Liver (tissue), 9 donors: ENCODE results near the gene CDH4. TPM values are rescaled to one million over a fixed set of nuclear protein-coding genes. Genes with fewer than 3 reads are reported as not detected.

ENCODE experiments used
- DNase-seq: peaks from one replicate; pipeline ENCODE4 v3.0.0-alpha.2; 2017; ENCODE audit warnings: low spot score
- H3K27ac ChIP-seq, 2 donors: one replicate each; pipeline ENCODE4 v1.7.0; 2013; ENCODE audit warnings: inconsistent platforms in 2 of 2, low read length in 2 of 2, control low read depth in 1 of 2, low read depth in 1 of 2, mild to moderate bottlenecking in 1 of 2
- H3K27me3 ChIP-seq, 4 donors: one replicate each; pipeline versions ENCODE4 v1.6.1 to v1.7.0; 2013; ENCODE audit warnings: low read length in 3 of 4, inconsistent platforms in 1 of 4, mild to moderate bottlenecking in 1 of 4, moderate library complexity in 1 of 4; ENCODE audit not compliant: control insufficient read depth in 4 of 4, insufficient read depth in 4 of 4
- H3K36me3 ChIP-seq, 4 donors: one replicate each; pipeline versions ENCODE4 v1.6.1 to v1.7.0; 2013; ENCODE audit warnings: low read length in 3 of 4, mild to moderate bottlenecking in 3 of 4, low read depth in 1 of 4, moderate library complexity in 1 of 4; ENCODE audit not compliant: control insufficient read depth in 4 of 4, insufficient read depth in 3 of 4
- H3K4me1 ChIP-seq, 4 donors: one replicate each; pipeline versions ENCODE4 v1.6.1 to v1.7.0; 2013; ENCODE audit warnings: low read length in 3 of 4, mild to moderate bottlenecking in 3 of 4, moderate library complexity in 1 of 4; ENCODE audit not compliant: control insufficient read depth in 4 of 4, insufficient read depth in 4 of 4
- H3K4me3 ChIP-seq, 3 donors: one replicate each; pipeline versions ENCODE4 v1.6.1 to v1.7.0; 2013; ENCODE audit warnings: low read length in 3 of 3, control low read depth in 1 of 3, low read depth in 1 of 3, mild to moderate bottlenecking in 1 of 3
- H3K9ac ChIP-seq, 2 donors: one replicate each; pipeline ENCODE4 v1.7.0; 2013; ENCODE audit warnings: low read length in 2 of 2, mild to moderate bottlenecking in 2 of 2, moderate library complexity in 2 of 2, control low read depth in 1 of 2, low read depth in 1 of 2
- H3K9me3 ChIP-seq, 4 donors: one replicate each; pipeline versions ENCODE4 v1.6.1 to v1.7.0; 2013; ENCODE audit warnings: low read length in 3 of 4; ENCODE audit not compliant: control insufficient read depth in 4 of 4
- ATF3 ChIP-seq: IDR thresholded peaks from 2 replicates; pipeline ENCODE4 v1.6.1; 2016; ENCODE audit warnings: antibody characterized with exemption
- EGR1 ChIP-seq, 2 donors: IDR thresholded peaks; 2 replicates each; pipeline ENCODE4 v1.6.1; 2016 to 2018; ENCODE audit warnings: antibody characterized with exemption in 2 of 2, low read depth in 2 of 2
- FOXA1 ChIP-seq: IDR thresholded peaks from 2 replicates; pipeline ENCODE4 v1.6.1; 2016; ENCODE audit warnings: antibody characterized with exemption
- FOXA2 ChIP-seq: IDR thresholded peaks from 2 replicates; pipeline ENCODE4 v1.6.1; 2016; ENCODE audit warnings: antibody characterized with exemption
- GABPA ChIP-seq, 2 donors: IDR thresholded peaks in 1 of 2; conservative IDR thresholded peaks in 1 of 2; 2 replicates each; pipeline ENCODE4 v1.6.1; 2016; ENCODE audit warnings: antibody characterized with exemption in 2 of 2, mild to moderate bottlenecking in 1 of 2, moderate library complexity in 1 of 2
- HNF4A ChIP-seq, 2 donors: conservative IDR thresholded peaks; 2 replicates each; pipeline ENCODE4 v1.6.1; 2016; ENCODE audit warnings: antibody characterized with exemption in 2 of 2, mild to moderate bottlenecking in 2 of 2
- HNF4G ChIP-seq: IDR thresholded peaks from 2 replicates; pipeline ENCODE4 v1.6.1; 2016; ENCODE audit warnings: antibody characterized with exemption
- JUND ChIP-seq, 2 donors: IDR thresholded peaks; 2 replicates each; pipeline ENCODE4 v1.6.1; 2016; ENCODE audit warnings: antibody characterized with exemption in 2 of 2
- MAX ChIP-seq: IDR thresholded peaks from 2 replicates; pipeline ENCODE4 v1.6.1; 2016; ENCODE audit warnings: antibody characterized with exemption
- NR2F2 ChIP-seq: IDR thresholded peaks from 2 replicates; pipeline ENCODE4 v1.6.1; 2016; ENCODE audit warnings: antibody characterized with exemption
- RAD21 ChIP-seq, 2 donors: IDR thresholded peaks; 2 replicates each; pipeline ENCODE4 v1.6.1; 2016; ENCODE audit warnings: antibody characterized with exemption in 2 of 2, mild to moderate bottlenecking in 2 of 2
- RXRA ChIP-seq, 2 donors: IDR thresholded peaks; 2 replicates each; pipeline ENCODE4 v1.6.1; 2017 to 2018; ENCODE audit warnings: antibody characterized with exemption in 2 of 2, mild to moderate bottlenecking in 1 of 2
- SP1 ChIP-seq: IDR thresholded peaks from 2 replicates; pipeline ENCODE4 v1.6.1; 2018; ENCODE audit warnings: antibody characterized with exemption, mild to moderate bottlenecking
- TAF1 ChIP-seq: conservative IDR thresholded peaks from 2 replicates; pipeline ENCODE4 v1.6.1; 2016; ENCODE audit warnings: antibody characterized with exemption, mild to moderate bottlenecking
- YY1 ChIP-seq: IDR thresholded peaks from 2 replicates; pipeline ENCODE4 v1.6.1; 2016; ENCODE audit warnings: antibody characterized with exemption, mild to moderate bottlenecking
- WGBS: extraction: QIAGEN DNeasy Blood & Tissue Kit; methylation state at CpG from one replicate; pipeline ENCODE4 v1.1.7; 2013; 5-methylcytosine and 5-hydroxymethylcytosine counted together
- polyA plus RNA-seq, 2 donors: library from polyadenylated mRNA; stranded (reverse) in 1 of 2; unstranded in 1 of 2; fragments of 200-250 nt in 1 of 2; fragments of >200 nt in 1 of 2; fragmentation: Nextera tagmentation in 1 of 2; extraction: Ambion mirVana in 1 of 2; gene quantifications; one replicate each; pipeline versions ENCODE4 v1.2.1 to v1.2.3, GENCODE V29; 2013 to 2015
- total RNA-seq, 2 donors: library from RNA; depleted of rRNA; stranded (reverse); fragments of >200 nt; gene quantifications; one replicate each; pipeline ENCODE4 v1.2.3, GENCODE V29; 2014
- TF ChIP-seq, protein P1 (sequence below): IDR thresholded peaks from 2 replicates; pipeline ENCODE4 v1.6.1; 2016; ENCODE audit warnings: antibody characterized with exemption
- TF ChIP-seq, protein P2 (sequence below): fragments of 150-350 bp; IDR thresholded peaks from 2 replicates; pipeline ENCODE4 v1.5.1; 2017; ENCODE audit warnings: improper control_type of control experiment, low read depth, low read length; ENCODE audit not compliant: missing input control
- TF ChIP-seq, protein P3 (sequence below): IDR thresholded peaks from 2 replicates; pipeline ENCODE4 v1.6.1; 2016; ENCODE audit warnings: antibody characterized with exemption, mild to moderate bottlenecking
- donor health status: healthy.
- donor health status: healthy.
- donor health status: healthy.
- donor health status: healthy.
- donor health status: healthy.

The CDH4 gene
- total and polyA plus RNA-seq, 4 donors, result 0.03 to 0.25 (median 0.19) TPM; not detected in 1

DNA sequence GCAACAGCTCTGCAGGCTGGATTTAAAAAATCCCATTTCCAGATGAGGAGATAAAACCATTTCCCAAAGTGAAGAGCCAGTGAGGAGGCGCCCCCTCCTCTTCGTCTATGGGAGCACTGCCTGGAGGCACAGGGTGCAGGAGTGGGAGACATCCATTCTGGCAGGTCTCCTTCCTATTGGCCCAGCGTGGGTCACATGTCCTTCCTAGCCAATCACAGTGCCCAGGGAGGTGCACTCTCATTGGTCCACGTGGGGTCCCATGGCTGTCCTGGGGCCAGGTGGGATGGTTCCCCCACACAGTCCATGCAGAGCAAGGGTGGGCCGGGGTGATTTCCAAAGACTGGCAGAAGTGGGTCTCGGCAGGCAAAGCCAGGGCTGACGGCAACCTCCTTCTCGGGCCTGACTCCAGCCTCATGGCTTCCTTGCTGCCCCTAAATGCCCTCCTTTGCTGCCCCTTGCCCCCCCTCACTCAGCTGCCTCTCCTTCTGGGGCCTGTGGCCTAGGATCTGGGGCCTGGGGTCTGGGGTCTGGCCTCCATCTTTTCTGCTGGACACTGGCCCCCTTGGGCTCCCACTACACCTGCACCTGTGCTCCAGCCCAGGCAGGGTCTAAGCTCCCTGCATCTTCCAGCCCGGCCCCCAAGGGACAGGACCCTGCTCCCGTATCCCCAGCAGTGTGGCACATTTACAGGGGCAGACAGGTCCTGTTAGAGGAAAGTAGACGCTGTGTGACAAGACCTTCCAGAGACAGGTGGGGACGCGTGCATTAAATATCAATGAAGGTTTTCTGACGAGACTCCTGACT, 581.9 kb downstream of the CDH4 start:
- H3K27me3 ChIP-seq, result peaks cover 0 to 7% (median 0%) of the 10 kb centered on the region in 4 donors
- no peak overlapping the region for H3K4me3 ChIP-seq
- no peaks in the 10 kb centered on the region for H3K4me1 ChIP-seq
- no peak for TF ChIP-seq ATF3
- H3K9me3 ChIP-seq, result no peaks in the 10 kb centered on the region
- no peak overlapping the region for H3K9ac ChIP-seq
- no peak for DNase-seq
- 77% methylated on average over 14 of the region's 14 CpGs for WGBS
- H3K36me3 ChIP-seq, result no peaks in the 10 kb centered on the region
- no peak overlapping the region for H3K27ac ChIP-seq

- DNase-seq, result no peak
- Histone ChIP-seq H3K27me3 (peaks cover 0 to 11% (median 0%) of the 10 kb centered on the region in 4 donors), H3K9ac (no peak overlapping the region), H3K4me1 (no peaks in the 10 kb centered on the region), H3K36me3 (no peaks in the 10 kb centered on the region), H3K9me3 (no peaks in the 10 kb centered on the region), H3K27ac (no peak overlapping the region), H3K4me3 (no peak overlapping the region)
- WGBS, result 59% methylated on average over 7 of the region's 7 CpGs
- TF ChIP-seq FOXA1 (no peak), YY1 (no peak), MAX (no peak), EGR1 (IDR thresholded peaks at IDR 0.05; ENCODE audit: low read depth in 2 of 2) (no peak), RXRA (IDR thresholded peaks at IDR 0.05) (no peak), HNF4G (no peak), GABPA (IDR thresholded peaks at IDR 0.05 in 1 of 2, conservative IDR thresholded peaks at IDR 0.05 in 1 of 2) (no peak), RAD21 (IDR thresholded peaks at IDR 0.05) (no peak), TAF1 (no peak), JUND (IDR thresholded peaks at IDR 0.05) (no peak), SP1 (no peak), HNF4A (conservative IDR thresholded peaks at IDR 0.05) (no peak), NR2F2 (no peak), ATF3 (no peak)
- TF ChIP-seq, protein P1, sequence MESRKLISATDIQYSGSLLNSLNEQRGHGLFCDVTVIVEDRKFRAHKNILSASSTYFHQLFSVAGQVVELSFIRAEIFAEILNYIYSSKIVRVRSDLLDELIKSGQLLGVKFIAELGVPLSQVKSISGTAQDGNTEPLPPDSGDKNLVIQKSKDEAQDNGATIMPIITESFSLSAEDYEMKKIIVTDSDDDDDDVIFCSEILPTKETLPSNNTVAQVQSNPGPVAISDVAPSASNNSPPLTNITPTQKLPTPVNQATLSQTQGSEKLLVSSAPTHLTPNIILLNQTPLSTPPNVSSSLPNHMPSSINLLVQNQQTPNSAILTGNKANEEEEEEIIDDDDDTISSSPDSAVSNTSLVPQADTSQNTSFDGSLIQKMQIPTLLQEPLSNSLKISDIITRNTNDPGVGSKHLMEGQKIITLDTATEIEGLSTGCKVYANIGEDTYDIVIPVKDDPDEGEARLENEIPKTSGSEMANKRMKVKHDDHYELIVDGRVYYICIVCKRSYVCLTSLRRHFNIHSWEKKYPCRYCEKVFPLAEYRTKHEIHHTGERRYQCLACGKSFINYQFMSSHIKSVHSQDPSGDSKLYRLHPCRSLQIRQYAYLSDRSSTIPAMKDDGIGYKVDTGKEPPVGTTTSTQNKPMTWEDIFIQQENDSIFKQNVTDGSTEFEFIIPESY, result no peak
Measured at GRCh38 chr20:61835301-61835700, 583.2 kb downstream of the CDH4 start.

GRCh38 chr20:61835791-61836350, 583.8 kb downstream of the CDH4 start:
- Histone ChIP-seq H3K27ac (no peak overlapping the region), H3K4me3 (no peak overlapping the region), H3K36me3 (no peaks in the 10 kb centered on the region), H3K9ac (no peak overlapping the region), H3K9me3 (no peaks in the 10 kb centered on the region), H3K27me3 (peaks cover 0 to 11% (median 0%) of the 10 kb centered on the region in 4 donors), H3K4me1 (no peaks in the 10 kb centered on the region)
- DNase-seq, result no peak
- WGBS, result 76% methylated on average over 16 of the region's 16 CpGs
- no peak for TF ChIP-seq HNF4G
- TF ChIP-seq, protein P2, sequence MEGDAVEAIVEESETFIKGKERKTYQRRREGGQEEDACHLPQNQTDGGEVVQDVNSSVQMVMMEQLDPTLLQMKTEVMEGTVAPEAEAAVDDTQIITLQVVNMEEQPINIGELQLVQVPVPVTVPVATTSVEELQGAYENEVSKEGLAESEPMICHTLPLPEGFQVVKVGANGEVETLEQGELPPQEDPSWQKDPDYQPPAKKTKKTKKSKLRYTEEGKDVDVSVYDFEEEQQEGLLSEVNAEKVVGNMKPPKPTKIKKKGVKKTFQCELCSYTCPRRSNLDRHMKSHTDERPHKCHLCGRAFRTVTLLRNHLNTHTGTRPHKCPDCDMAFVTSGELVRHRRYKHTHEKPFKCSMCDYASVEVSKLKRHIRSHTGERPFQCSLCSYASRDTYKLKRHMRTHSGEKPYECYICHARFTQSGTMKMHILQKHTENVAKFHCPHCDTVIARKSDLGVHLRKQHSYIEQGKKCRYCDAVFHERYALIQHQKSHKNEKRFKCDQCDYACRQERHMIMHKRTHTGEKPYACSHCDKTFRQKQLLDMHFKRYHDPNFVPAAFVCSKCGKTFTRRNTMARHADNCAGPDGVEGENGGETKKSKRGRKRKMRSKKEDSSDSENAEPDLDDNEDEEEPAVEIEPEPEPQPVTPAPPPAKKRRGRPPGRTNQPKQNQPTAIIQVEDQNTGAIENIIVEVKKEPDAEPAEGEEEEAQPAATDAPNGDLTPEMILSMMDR, result no peak
- TF ChIP-seq MAX, result no peak
- TF ChIP-seq, protein P3, sequence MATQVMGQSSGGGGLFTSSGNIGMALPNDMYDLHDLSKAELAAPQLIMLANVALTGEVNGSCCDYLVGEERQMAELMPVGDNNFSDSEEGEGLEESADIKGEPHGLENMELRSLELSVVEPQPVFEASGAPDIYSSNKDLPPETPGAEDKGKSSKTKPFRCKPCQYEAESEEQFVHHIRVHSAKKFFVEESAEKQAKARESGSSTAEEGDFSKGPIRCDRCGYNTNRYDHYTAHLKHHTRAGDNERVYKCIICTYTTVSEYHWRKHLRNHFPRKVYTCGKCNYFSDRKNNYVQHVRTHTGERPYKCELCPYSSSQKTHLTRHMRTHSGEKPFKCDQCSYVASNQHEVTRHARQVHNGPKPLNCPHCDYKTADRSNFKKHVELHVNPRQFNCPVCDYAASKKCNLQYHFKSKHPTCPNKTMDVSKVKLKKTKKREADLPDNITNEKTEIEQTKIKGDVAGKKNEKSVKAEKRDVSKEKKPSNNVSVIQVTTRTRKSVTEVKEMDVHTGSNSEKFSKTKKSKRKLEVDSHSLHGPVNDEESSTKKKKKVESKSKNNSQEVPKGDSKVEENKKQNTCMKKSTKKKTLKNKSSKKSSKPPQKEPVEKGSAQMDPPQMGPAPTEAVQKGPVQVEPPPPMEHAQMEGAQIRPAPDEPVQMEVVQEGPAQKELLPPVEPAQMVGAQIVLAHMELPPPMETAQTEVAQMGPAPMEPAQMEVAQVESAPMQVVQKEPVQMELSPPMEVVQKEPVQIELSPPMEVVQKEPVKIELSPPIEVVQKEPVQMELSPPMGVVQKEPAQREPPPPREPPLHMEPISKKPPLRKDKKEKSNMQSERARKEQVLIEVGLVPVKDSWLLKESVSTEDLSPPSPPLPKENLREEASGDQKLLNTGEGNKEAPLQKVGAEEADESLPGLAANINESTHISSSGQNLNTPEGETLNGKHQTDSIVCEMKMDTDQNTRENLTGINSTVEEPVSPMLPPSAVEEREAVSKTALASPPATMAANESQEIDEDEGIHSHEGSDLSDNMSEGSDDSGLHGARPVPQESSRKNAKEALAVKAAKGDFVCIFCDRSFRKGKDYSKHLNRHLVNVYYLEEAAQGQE, result no peak
- TF ChIP-seq FOXA2, result no peak
- no peak for TF ChIP-seq RAD21 (IDR thresholded peaks at IDR 0.05)
- TF ChIP-seq JUND (IDR thresholded peaks at IDR 0.05), result no peak
